SK-N-SH treated with all-trans-retinoic acid at 6 μM for 48 hours (cell line): ENCODE measurements around the gene SLC24A4.

ENCODE experiments used
- ATAC-seq: fragments of 200-7000 bp; cut with Tn5 transposase; 3 replicates; pipeline ENCODE4 v1.9.1; 2020; ENCODE audit warnings: mild to moderate bottlenecking, moderate library complexity
- ARNTL ChIP-seq: fragments of 450-650 bp; formaldehyde crosslinking; IDR thresholded peaks from 2 replicates; pipeline ENCODE4 v1.5.0; 2020; ENCODE audit warnings: low read depth, mild to moderate bottlenecking, moderate library complexity, borderline replicate concordance
- BACH2 ChIP-seq: fragments of 250-450 bp; sonication (Bioruptor Pico); IDR thresholded peaks from 2 replicates; pipeline ENCODE4 v1.9.0; 2021; ENCODE audit warnings: mild to moderate bottlenecking, borderline replicate concordance
- CSDC2 ChIP-seq: fragments of 250-450 bp; sonication (Bioruptor Pico); IDR thresholded peaks from 2 replicates; pipeline ENCODE4 v1.5.0; 2020; ENCODE audit warnings: mild to moderate bottlenecking, moderate library complexity
- CSRNP3 ChIP-seq: fragments of 250-450 bp; sonication (Bioruptor Pico); IDR thresholded peaks from 2 replicates; pipeline ENCODE4 v1.5.1; 2021; ENCODE audit warnings: mild to moderate bottlenecking, moderate library complexity
- GLIS3 ChIP-seq: fragments of 250-450 bp; sonication (Bioruptor Pico); IDR thresholded peaks from 2 replicates; pipeline ENCODE4 v1.5.0; 2020; ENCODE audit warnings: mild to moderate bottlenecking, moderate library complexity
- ISL1 ChIP-seq: fragments of 250-450 bp; sonication (Bioruptor Pico); IDR thresholded peaks from 2 replicates; pipeline ENCODE4 v2.1.2; 2022; ENCODE audit warnings: mild to moderate bottlenecking, moderate library complexity
- OSR1 ChIP-seq: fragments of 250-450 bp; sonication (Bioruptor Pico); IDR thresholded peaks from 2 replicates; pipeline ENCODE4 v1.8.0; 2022; ENCODE audit warnings: moderate library complexity, mild to moderate bottlenecking, inconsistent platforms
- PPARA ChIP-seq: fragments of 250-450 bp; sonication (Bioruptor Pico); IDR thresholded peaks from 2 replicates; pipeline ENCODE4 v1.5.0; 2020; ENCODE audit warnings: mild to moderate bottlenecking, borderline replicate concordance
- RARB ChIP-seq: fragments of 250-450 bp; sonication (Bioruptor Pico); IDR thresholded peaks from 2 replicates; pipeline ENCODE4 v1.8.0; 2021; ENCODE audit warnings: mild to moderate bottlenecking, moderate library complexity
- SNAI2 ChIP-seq: fragments of 250-450 bp; sonication (Bioruptor Pico); IDR thresholded peaks from 2 replicates; pipeline ENCODE4 v1.5.0; 2020; ENCODE audit warnings: mild to moderate bottlenecking, moderate library complexity
- TOX ChIP-seq: fragments of 250-450 bp; sonication (Bioruptor Pico); IDR thresholded peaks from 2 replicates; pipeline ENCODE4 v1.8.0; 2021; ENCODE audit warnings: mild to moderate bottlenecking, moderate library complexity, borderline replicate concordance
- ZC3H10 ChIP-seq: fragments of 250-450 bp; sonication (Bioruptor Pico); IDR thresholded peaks from 2 replicates; pipeline ENCODE4 v1.5.1; 2021; ENCODE audit warnings: mild to moderate bottlenecking, moderate library complexity
- ZNF565 ChIP-seq: fragments of 450-650 bp; formaldehyde crosslinking; conservative IDR thresholded peaks from 2 replicates; pipeline ENCODE4 v1.5.0; 2020; ENCODE audit warnings: low read depth, mild to moderate bottlenecking, moderate library complexity
- ZNF70 ChIP-seq: fragments of 450-650 bp; formaldehyde crosslinking; IDR thresholded peaks from 2 replicates; pipeline ENCODE4 v1.5.0; 2020; ENCODE audit warnings: mild to moderate bottlenecking, moderate library complexity
- ZNF8 ChIP-seq: fragments of 450-650 bp; formaldehyde crosslinking; IDR thresholded peaks from 2 replicates; pipeline ENCODE4 v1.5.0; 2020; ENCODE audit warnings: mild to moderate bottlenecking, moderate library complexity
- TF ChIP-seq, protein P1 (sequence below): fragments of 250-450 bp; sonication (Bioruptor Pico); IDR thresholded peaks from 2 replicates; pipeline ENCODE4 v1.5.0; 2020; ENCODE audit warnings: mild to moderate bottlenecking, moderate library complexity
- TF ChIP-seq, protein P2 (sequence below): fragments of 250-450 bp; sonication (Bioruptor Pico); IDR thresholded peaks from 2 replicates; pipeline ENCODE4 v1.8.0; 2021; ENCODE audit warnings: low read depth, mild to moderate bottlenecking, moderate library complexity, borderline replicate concordance
- TF ChIP-seq, protein P3 (sequence below): fragments of 250-450 bp; sonication (Bioruptor Pico); IDR thresholded peaks from 2 replicates; pipeline ENCODE4 v1.5.1; 2020; ENCODE audit warnings: low read depth, mild to moderate bottlenecking, moderate library complexity

The SLC24A4 gene

DNA sequence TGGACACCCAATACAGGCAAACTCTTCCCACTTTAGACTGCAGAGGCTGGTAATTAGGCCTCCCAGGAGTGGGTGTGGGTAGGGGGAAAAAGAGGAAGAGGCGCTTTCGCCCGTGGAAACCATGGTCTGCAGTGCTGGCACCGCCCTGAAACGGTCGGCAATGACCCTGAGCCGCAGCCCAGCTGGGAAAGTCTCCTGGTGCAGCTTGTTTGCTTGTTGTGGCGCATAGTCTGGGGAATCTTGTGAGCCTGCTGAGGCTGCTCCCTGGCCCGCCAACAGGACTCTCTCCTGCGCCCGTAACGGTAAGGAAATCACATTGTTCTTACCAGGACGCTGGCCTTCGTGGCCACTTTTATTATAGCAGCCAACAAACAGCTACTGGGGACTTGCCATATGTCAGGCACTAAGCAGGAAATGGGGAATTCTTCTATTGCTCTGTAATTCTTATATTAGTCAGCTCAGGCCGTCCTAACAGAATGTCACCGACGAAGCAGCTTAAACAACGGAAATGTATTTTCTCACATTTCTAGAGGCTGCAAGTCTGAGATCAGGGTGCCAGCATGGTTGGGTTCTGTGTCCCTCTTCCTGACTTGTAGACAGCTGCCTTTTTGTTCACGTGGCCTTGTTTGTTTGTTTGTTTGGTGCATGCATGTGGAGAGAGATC, 138.1 kb downstream of the SLC24A4 start (continued):
- TF ChIP-seq BACH2 (CRISPR knock-in tag) = no peak
- no peak for TF ChIP-seq GLIS3
- TF ChIP-seq, protein P1, sequence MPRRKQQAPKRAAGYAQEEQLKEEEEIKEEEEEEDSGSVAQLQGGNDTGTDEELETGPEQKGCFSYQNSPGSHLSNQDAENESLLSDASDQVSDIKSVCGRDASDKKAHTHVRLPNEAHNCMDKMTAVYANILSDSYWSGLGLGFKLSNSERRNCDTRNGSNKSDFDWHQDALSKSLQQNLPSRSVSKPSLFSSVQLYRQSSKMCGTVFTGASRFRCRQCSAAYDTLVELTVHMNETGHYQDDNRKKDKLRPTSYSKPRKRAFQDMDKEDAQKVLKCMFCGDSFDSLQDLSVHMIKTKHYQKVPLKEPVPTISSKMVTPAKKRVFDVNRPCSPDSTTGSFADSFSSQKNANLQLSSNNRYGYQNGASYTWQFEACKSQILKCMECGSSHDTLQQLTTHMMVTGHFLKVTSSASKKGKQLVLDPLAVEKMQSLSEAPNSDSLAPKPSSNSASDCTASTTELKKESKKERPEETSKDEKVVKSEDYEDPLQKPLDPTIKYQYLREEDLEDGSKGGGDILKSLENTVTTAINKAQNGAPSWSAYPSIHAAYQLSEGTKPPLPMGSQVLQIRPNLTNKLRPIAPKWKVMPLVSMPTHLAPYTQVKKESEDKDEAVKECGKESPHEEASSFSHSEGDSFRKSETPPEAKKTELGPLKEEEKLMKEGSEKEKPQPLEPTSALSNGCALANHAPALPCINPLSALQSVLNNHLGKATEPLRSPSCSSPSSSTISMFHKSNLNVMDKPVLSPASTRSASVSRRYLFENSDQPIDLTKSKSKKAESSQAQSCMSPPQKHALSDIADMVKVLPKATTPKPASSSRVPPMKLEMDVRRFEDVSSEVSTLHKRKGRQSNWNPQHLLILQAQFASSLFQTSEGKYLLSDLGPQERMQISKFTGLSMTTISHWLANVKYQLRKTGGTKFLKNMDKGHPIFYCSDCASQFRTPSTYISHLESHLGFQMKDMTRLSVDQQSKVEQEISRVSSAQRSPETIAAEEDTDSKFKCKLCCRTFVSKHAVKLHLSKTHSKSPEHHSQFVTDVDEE (CRISPR knock-in tag) = no peak
- TF ChIP-seq, protein P2, sequence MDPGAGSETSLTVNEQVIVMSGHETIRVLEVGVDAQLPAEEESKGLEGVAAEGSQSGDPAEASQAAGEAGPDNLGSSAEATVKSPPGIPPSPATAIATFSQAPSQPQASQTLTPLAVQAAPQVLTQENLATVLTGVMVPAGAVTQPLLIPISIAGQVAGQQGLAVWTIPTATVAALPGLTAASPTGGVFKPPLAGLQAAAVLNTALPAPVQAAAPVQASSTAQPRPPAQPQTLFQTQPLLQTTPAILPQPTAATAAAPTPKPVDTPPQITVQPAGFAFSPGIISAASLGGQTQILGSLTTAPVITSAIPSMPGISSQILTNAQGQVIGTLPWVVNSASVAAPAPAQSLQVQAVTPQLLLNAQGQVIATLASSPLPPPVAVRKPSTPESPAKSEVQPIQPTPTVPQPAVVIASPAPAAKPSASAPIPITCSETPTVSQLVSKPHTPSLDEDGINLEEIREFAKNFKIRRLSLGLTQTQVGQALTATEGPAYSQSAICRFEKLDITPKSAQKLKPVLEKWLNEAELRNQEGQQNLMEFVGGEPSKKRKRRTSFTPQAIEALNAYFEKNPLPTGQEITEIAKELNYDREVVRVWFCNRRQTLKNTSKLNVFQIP (CRISPR knock-in tag) = no peak
- no peak for TF ChIP-seq CSDC2 (CRISPR knock-in tag)
- no peak for TF ChIP-seq RARB

GRCh38 chr14:92461891-92462290, 138.9 kb downstream of the SLC24A4 start:
- TF ChIP-seq, protein P2 (CRISPR knock-in tag) = no peak
- no peak for TF ChIP-seq SNAI2 (CRISPR knock-in tag)
- TF ChIP-seq ISL1 (CRISPR knock-in tag) = no peak
- TF ChIP-seq ZNF565 = no peak
- TF ChIP-seq, protein P3, sequence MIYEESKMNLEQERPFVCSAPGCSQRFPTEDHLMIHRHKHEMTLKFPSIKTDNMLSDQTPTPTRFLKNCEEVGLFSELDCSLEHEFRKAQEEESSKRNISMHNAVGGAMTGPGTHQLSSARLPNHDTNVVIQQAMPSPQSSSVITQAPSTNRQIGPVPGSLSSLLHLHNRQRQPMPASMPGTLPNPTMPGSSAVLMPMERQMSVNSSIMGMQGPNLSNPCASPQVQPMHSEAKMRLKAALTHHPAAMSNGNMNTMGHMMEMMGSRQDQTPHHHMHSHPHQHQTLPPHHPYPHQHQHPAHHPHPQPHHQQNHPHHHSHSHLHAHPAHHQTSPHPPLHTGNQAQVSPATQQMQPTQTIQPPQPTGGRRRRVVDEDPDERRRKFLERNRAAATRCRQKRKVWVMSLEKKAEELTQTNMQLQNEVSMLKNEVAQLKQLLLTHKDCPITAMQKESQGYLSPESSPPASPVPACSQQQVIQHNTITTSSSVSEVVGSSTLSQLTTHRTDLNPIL (CRISPR knock-in tag) = no peak
- TF ChIP-seq ZNF70 = no peak
- TF ChIP-seq CSDC2 (CRISPR knock-in tag) = no peak
- no peak for TF ChIP-seq ZC3H10 (CRISPR knock-in tag)
- no peak for TF ChIP-seq GLIS3
- TF ChIP-seq OSR1 (CRISPR knock-in tag) = no peak
- no peak for TF ChIP-seq PPARA
- TF ChIP-seq CSRNP3 = no peak
- no peak for TF ChIP-seq ZNF8 (CRISPR knock-in tag)
- TF ChIP-seq ARNTL = no peak
- no peak for TF ChIP-seq TOX (CRISPR knock-in tag)
- TF ChIP-seq, protein P1 (CRISPR knock-in tag) = no peak
- no peak for ATAC-seq

DNA sequence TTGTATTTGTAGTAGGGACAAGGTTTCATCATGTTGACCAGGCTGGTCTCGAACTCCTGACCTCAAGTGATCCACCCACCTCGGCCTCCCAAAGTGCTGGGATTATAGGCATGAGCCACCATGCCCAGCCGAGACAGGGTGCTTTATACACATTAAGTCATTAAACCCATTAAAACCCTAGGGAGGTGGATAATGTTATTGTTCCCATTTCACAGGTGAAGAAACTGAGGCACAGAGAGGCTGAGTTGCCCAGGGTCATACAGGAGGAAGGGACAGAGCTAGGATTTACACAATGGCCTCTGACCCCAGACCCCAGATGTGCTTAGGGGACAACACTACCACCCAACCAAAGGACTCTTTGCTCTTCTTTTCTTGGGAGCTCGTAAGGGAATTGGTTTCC, 139.6 kb downstream of the SLC24A4 start:
- ATAC-seq = no peak
- TF ChIP-seq SNAI2 (CRISPR knock-in tag) = no peak
